HG02610 (cell line): ENCODE results near the gene TMEM203.
"Not testable (repeated sequence)": the region's sequence is repeated elsewhere in the genome, so short reads cannot be mapped to it uniquely, and the experiment has no call there.

Experiments used
- ATAC-seq: cut with Tn5 transposase; IDR thresholded peaks from one replicate; pipeline ENCODE4 v1.9.1; 2021; ENCODE audit warnings: mild to moderate bottlenecking, moderate library complexity; ENCODE audit not compliant: unreplicated experiment

Gene TMEM203

GRCh38 chr9:137205126-137206069, at the start of gene TMEM203, which contains the start of gene NDOR1:
Gene TMEM203 (minus strand): TSS chr9:137205648. CDS start chr9:137205414, 234 bp downstream.
Gene NDOR1 (plus strand): TSS chr9:137205700. CDS start chr9:137205778, 78 bp downstream.
- ATAC-seq, result peak; percentile 44

GRCh38 chr9:137254624-137255447, 49.4 kb upstream of the TMEM203 start, which contains the start of gene NELFB:
Gene NELFB (plus strand): TSS chr9:137255327.
- peak; percentile 77 for ATAC-seq

GRCh38 chr9:137253717-137254623, 48.5 kb upstream of the TMEM203 start:
- ATAC-seq, result no peak

- no peak for ATAC-seq
These were observed 47.4 kb upstream of the TMEM203 start for GRCh38 chr9:137252555-137253506.

GRCh38 chr9:137251490-137252268, 46.2 kb upstream of the TMEM203 start:
- no peak for ATAC-seq

GRCh38 chr9:137251194-137251461, 45.7 kb upstream of the TMEM203 start, which contains the start of gene STPG3:
Gene STPG3 (plus strand): TSS chr9:137251286. CDS start chr9:137251287, 1 bp downstream.
- ATAC-seq, result no peak

GRCh38 chr9:137250329-137251193, 45.1 kb upstream of the TMEM203 start:
- ATAC-seq, result no peak

GRCh38 chr9:137247916-137248175, 42.4 kb upstream of the TMEM203 start:
- ATAC-seq, result no peak

GRCh38 chr9:137247135-137247915, 41.9 kb upstream of the TMEM203 start:
- ATAC-seq, result no peak

- no peak for ATAC-seq
These were observed 40.3 kb upstream of the TMEM203 start for GRCh38 chr9:137245450-137246421.

GRCh38 chr9:137244486-137245449, 39.3 kb upstream of the TMEM203 start:
- ATAC-seq, result no peak

GRCh38 chr9:137243626-137244485, 38.4 kb upstream of the TMEM203 start:
- ATAC-seq, result no peak

- ATAC-seq, result not testable (repeated sequence)
These were observed 37.8 kb upstream of the TMEM203 start for GRCh38 chr9:137243266-137243625.
